Germinal center (tissue), 1 donor: ENCODE data around the gene MCF2L2.
"Not testable (repeated sequence)": the region's sequence is repeated elsewhere in the genome, so short reads cannot be mapped to it uniquely, and the experiment has no call there.

Experiments
- DNase-seq: peaks from one replicate; pipeline ENCODE4 v3.0.0; 2012; ENCODE audit warnings: mixed read lengths, low spot score

MCF2L2 gene

GRCh38 chr3:183202004-183202722 lies 226.3 kb downstream of the MCF2L2 start:
- no peak for DNase-seq

- DNase-seq: no peak
These were observed 229.5 kb downstream of the MCF2L2 start for GRCh38 chr3:183198939-183199338.

- DNase-seq: no peak
These were observed 230.7 kb downstream of the MCF2L2 start for GRCh38 chr3:183197734-183198133.

GRCh38 chr3:183195266-183195665 lies 233.2 kb downstream of the MCF2L2 start:
- no peak for DNase-seq

- DNase-seq: no peak
These were observed 234.4 kb downstream of the MCF2L2 start for GRCh38 chr3:183193762-183194689.

GRCh38 chr3:183192650-183193300 lies 235.6 kb downstream of the MCF2L2 start:
- no peak for DNase-seq

GRCh38 chr3:183189641-183190040 lies 238.8 kb downstream of the MCF2L2 start:
- DNase-seq: no peak

- DNase-seq: no peak
These were observed 239.4 kb downstream of the MCF2L2 start for GRCh38 chr3:183188895-183189462.

GRCh38 chr3:183185696-183186095 lies 242.7 kb downstream of the MCF2L2 start:
- peak; percentile 29 for DNase-seq

- no peak for DNase-seq
These were observed 245.4 kb downstream of the MCF2L2 start for GRCh38 chr3:183182732-183183610.

GRCh38 chr3:183182073-183182472 lies 246.3 kb downstream of the MCF2L2 start:
- DNase-seq: no peak

GRCh38 chr3:183181606-183182005 lies 246.8 kb downstream of the MCF2L2 start:
- no peak for DNase-seq

- DNase-seq: no peak
These were observed 247.6 kb downstream of the MCF2L2 start for GRCh38 chr3:183180784-183181295.

GRCh38 chr3:183180110-183180783 lies 248.2 kb downstream of the MCF2L2 start:
- no peak for DNase-seq

- DNase-seq: not testable (repeated sequence)
These were observed 248.9 kb downstream of the MCF2L2 start for GRCh38 chr3:183179550-183179908.

GRCh38 chr3:183178833-183179549 lies 249.4 kb downstream of the MCF2L2 start:
- DNase-seq: no peak

- no peak for DNase-seq
These were observed 249.9 kb downstream of the MCF2L2 start for GRCh38 chr3:183178512-183178832.

- DNase-seq: no peak
These were observed 256.3 kb downstream of the MCF2L2 start for GRCh38 chr3:183172051-183172639.

GRCh38 chr3:183167975-183168374 lies 260.4 kb downstream of the MCF2L2 start:
- not testable (repeated sequence) for DNase-seq

- no peak for DNase-seq
These were observed 264.9 kb downstream of the MCF2L2 start for GRCh38 chr3:183163563-183163962.
